Neural progenitor cell (in vitro differentiated cells): Measurements from ENCODE around the gene IGFBP7.

Source experiments
- CTCF ChIP-seq: fragments of 200-600 bp; sonication (generic); IDR thresholded peaks from 2 replicates; pipeline ENCODE4 v1.5.1; 2017; ENCODE audit warnings: antibody characterized with exemption, mild to moderate bottlenecking
- EZH2 ChIP-seq: fragments of 200-600 bp; sonication (generic); IDR thresholded peaks from 2 replicates; pipeline ENCODE4 v1.6.1; 2017; ENCODE audit warnings: antibody characterized with exemption, mild to moderate bottlenecking, moderate library complexity

- no peak for TF ChIP-seq CTCF
- no peak for TF ChIP-seq EZH2
Measured at GRCh38 chr4:57139783-57140182, 29.6 kb upstream of the IGFBP7 start.
